Stomach (tissue), 9 donors: ENCODE results near the gene BCAS3. TPM values are rescaled to one million over a fixed set of nuclear protein-coding genes. Genes with fewer than 3 reads are reported as not detected.

Experiments used
- DNase-seq, 2 donors: peaks; one replicate each; pipeline versions ENCODE4 v3.0.0 to v3.0.0-alpha.2; 2013 to 2019
- H3K27ac ChIP-seq, 5 donors: fragments of 200-600 bp in 4 of 5; sonication (generic) in 4 of 5; one replicate each; pipeline ENCODE4 v1.5.1; 2013 to 2019; ENCODE audit warnings: mild to moderate bottlenecking in 1 of 5, moderate library complexity in 1 of 5
- H3K27me3 ChIP-seq, 3 donors: fragments of 200-600 bp; sonication (generic); one replicate each; pipeline ENCODE4 v1.5.1; 2017 to 2019; ENCODE audit warnings: mixed run types in 1 of 3
- H3K36me3 ChIP-seq, 4 donors: fragments of 200-600 bp; sonication (generic); 1 replicate in 3 of 4; 2 replicates in 1 of 4; pipeline ENCODE4 v1.5.1; 2016 to 2019
- H3K4me1 ChIP-seq, 4 donors: fragments of 200-600 bp; sonication (generic); one replicate each; pipeline ENCODE4 v1.5.1; 2016 to 2019
- H3K4me3 ChIP-seq, 4 donors: fragments of 200-600 bp; sonication (generic) in 3 of 4; one replicate each; pipeline ENCODE4 v1.5.1; 2016 to 2019; ENCODE audit warnings: mild to moderate bottlenecking in 1 of 4
- H3K9me3 ChIP-seq, 4 donors: fragments of 200-600 bp; sonication (generic); one replicate each; pipeline ENCODE4 v1.5.1; 2016 to 2019
- CTCF ChIP-seq, 7 experiments: fragments of 450-650 bp in 4 of 7; fragments of 200-600 bp in 3 of 7; sonication (generic) in 3 of 7; IDR thresholded peaks; one replicate each; pipeline ENCODE4 v1.5.1; 2016 to 2019; ENCODE audit warnings: antibody characterized with exemption in 7 of 7, control low read depth in 2 of 7, mild to moderate bottlenecking in 1 of 7
- EP300 ChIP-seq: sonication (generic); formaldehyde crosslinking; IDR thresholded peaks from one replicate; pipeline ENCODE4 v1.6.1; 2017; ENCODE audit warnings: antibody characterized with exemption
- POLR2A ChIP-seq, 4 donors: fragments of 450-650 bp; IDR thresholded peaks; one replicate each; pipeline ENCODE4 v1.6.1; 2016; ENCODE audit warnings: antibody characterized with exemption in 4 of 4, control low read depth in 2 of 4, mild to moderate bottlenecking in 1 of 4, moderate library complexity in 1 of 4
- POLR2AphosphoS5 ChIP-seq, 3 donors: sonication (generic); formaldehyde crosslinking; IDR thresholded peaks; one replicate each; pipeline ENCODE4 v1.6.1; 2016; ENCODE audit warnings: antibody characterized with exemption in 3 of 3
- WGBS, 5 donors: extraction: QIAGEN DNeasy Blood & Tissue Kit in 3 of 5; methylation state at CpG; one replicate each; pipeline versions ENCODE4 v1.1.5 to v1.1.7; 2013 to 2018; 5-methylcytosine and 5-hydroxymethylcytosine counted together
- intact Hi-C: fragments of 100-400 bp; cut with DNase I; formaldehyde crosslinking; loops from one replicate; pipeline ENCODE4 v1.15.1; 2023; ENCODE audit warnings: low total_unique reads
- polyA plus RNA-seq, 3 donors: library from polyadenylated mRNA; stranded (reverse); fragments of 200-250 nt; gene quantifications; one replicate each; pipeline ENCODE4 v1.2.3, GENCODE V29; 2013
- total RNA-seq, 5 donors: library from RNA; depleted of rRNA; stranded (reverse); fragments of >200 nt; gene quantifications; one replicate each; pipeline versions ENCODE4 v1.1.0 to v1.2.3, GENCODE V29; 2014 to 2016
- donor health status: healthy with polysubstance abuse.
- donor health status: Bipolar disorder and iron deficiency.
- donor health status: healthy.

BCAS3 gene
- total and polyA plus RNA-seq, 8 donors = 4.9 to 150 (median 25.3) TPM

DNA sequence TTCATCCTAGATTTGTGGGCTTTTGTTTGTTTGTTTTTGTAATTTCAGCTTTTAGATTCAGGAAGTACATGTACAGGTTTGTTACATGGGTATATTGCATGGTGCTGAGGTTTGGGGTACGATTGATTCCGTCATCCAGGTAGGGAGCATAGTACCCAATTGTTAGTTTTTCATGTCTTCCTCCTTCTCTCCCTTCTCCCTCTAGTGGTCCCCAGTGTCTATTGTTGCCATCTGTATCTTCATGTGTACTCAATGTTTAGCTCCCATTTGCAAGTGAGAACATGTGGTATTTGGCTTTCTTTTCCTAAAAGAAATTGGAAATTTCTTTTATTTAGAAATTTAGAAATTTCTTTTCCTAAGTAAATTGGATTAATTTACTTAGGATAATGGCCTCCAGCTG lies 37.1 kb upstream of the BCAS3 start:
- Histone ChIP-seq H3K27ac (no peak overlapping the region), H3K27me3 (no peaks in the 10 kb centered on the region), H3K4me1 (peaks cover 0 to 7% (median 3%) of the 10 kb centered on the region in 4 donors), H3K36me3 (peaks cover 13 to 39% (median 36%) of the 10 kb centered on the region in 4 donors), H3K4me3 (no peak overlapping the region), H3K9me3 (no peaks in the 10 kb centered on the region)
- no peak for TF ChIP-seq EP300
- no peak for TF ChIP-seq POLR2A (IDR thresholded peaks at IDR 0.05)
- TF ChIP-seq CTCF (IDR thresholded peaks at IDR 0.05) = no peak
- no peak for TF ChIP-seq POLR2AphosphoS5 (IDR thresholded peaks at IDR 0.05)
- WGBS, 5 donors = 60 to 90% (median 83%) methylated on average over 2 of the region's 2 CpGs
- DNase-seq = no peak
- intact Hi-C loops = no loop called here

GRCh38 chr17:60641126-60641525 lies 36.5 kb upstream of the BCAS3 start:
- Histone ChIP-seq H3K9me3 (no peaks in the 10 kb centered on the region), H3K4me3 (no peak overlapping the region), H3K27ac (no peak overlapping the region), H3K36me3 (peaks cover 6 to 35% (median 30%) of the 10 kb centered on the region in 4 donors), H3K4me1 (peaks cover 0 to 13% (median 8%) of the 10 kb centered on the region in 4 donors), H3K27me3 (no peaks in the 10 kb centered on the region)
- WGBS, 5 donors = 80 to 88% (median 84%) methylated on average over 3 of the region's 3 CpGs
- TF ChIP-seq EP300 = no peak
- TF ChIP-seq CTCF (IDR thresholded peaks at IDR 0.05) = no peak
- TF ChIP-seq POLR2A (IDR thresholded peaks at IDR 0.05) = no peak
- TF ChIP-seq POLR2AphosphoS5 (IDR thresholded peaks at IDR 0.05) = no peak
- no peak for DNase-seq
- intact Hi-C loops = no loop called here

GRCh38 chr17:60641810-60642220 lies 35.8 kb upstream of the BCAS3 start:
- TF ChIP-seq EP300 (no peak), POLR2AphosphoS5 (IDR thresholded peaks at IDR 0.05) (peak in 1 of 3 donors; percentile 28), CTCF (IDR thresholded peaks at IDR 0.05) (peak in 3 of 7 experiments; percentile 33 to 39 (median 34)), POLR2A (IDR thresholded peaks at IDR 0.05) (no peak)
- no peak overlapping the region for H3K27ac ChIP-seq
- no peak overlapping the region for H3K4me3 ChIP-seq
- peaks cover 0 to 15% (median 10%) of the 10 kb centered on the region in 4 donors for H3K4me1 ChIP-seq
- no peaks in the 10 kb centered on the region for H3K27me3 ChIP-seq
- WGBS, 5 donors = 3 to 26% (median 11%) methylated on average over 1 of the region's 1 CpG
- DNase-seq = peak; percentile 63 to 91
- peaks cover 0 to 28% (median 23%) of the 10 kb centered on the region in 4 donors for H3K36me3 ChIP-seq
- no peaks in the 10 kb centered on the region for H3K9me3 ChIP-seq
- intact Hi-C loops = no loop called here

DNA sequence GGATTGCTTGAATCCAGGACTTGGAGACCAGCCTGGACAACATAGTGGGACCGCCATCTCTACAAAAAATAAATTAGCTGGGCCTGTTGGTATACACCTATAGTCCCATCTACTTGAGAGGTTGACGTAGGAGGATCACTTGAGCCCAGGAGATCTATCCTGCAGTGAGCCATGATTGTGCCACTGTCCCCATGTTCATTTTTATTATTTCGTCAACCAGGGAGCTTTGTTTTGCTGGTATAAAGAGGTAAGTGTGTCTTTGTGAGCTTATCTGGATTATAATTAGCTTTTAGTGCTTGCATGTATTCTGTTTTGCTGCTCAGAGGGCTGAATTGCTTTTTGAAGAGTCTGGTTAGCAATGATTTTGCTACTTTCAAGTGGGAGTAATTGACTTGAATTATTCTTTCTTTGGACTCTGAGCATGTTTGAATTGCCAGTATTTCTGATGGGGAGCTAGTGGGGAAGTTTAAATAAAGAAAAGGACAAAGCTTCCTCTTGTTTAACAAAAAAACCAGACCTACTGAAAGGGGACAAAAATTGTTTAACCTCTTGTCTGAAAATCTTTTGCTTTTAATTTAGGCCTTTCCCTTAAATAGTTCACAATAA lies 31.6 kb upstream of the BCAS3 start:
- Histone ChIP-seq H3K4me3 (no peak overlapping the region), H3K36me3 (peaks cover 10 to 44% (median 36%) of the 10 kb centered on the region in 4 donors), H3K9me3 (no peaks in the 10 kb centered on the region), H3K27ac (no peak overlapping the region), H3K27me3 (no peaks in the 10 kb centered on the region), H3K4me1 (peaks cover 0 to 15% (median 10%) of the 10 kb centered on the region in 4 donors)
- intact Hi-C loops = no loop called here
- no peak for TF ChIP-seq EP300
- no peak for TF ChIP-seq CTCF (IDR thresholded peaks at IDR 0.05)
- no peak for TF ChIP-seq POLR2A (IDR thresholded peaks at IDR 0.05)
- no peak for TF ChIP-seq POLR2AphosphoS5 (IDR thresholded peaks at IDR 0.05)
- 87 to 93% (median 90%) methylated on average over 3 of the region's 3 CpGs for WGBS, 5 donors
- DNase-seq = no peak
